GM12892 (cell line): ENCODE results near the gene EVPLL.
"Not testable (repeated sequence)": the region's sequence is repeated elsewhere in the genome, so short reads cannot be mapped to it uniquely, and the experiment has no call there.

Experiments used
- DNase-seq: peaks from one replicate; pipeline ENCODE4 v3.0.0; 2011; ENCODE audit not compliant: insufficient read length
- FAIRE-seq: peaks from 2 replicates; lab custom pipeline; 2011; peaks lifted over from hg19 to GRCh38; lab: Jason Lieb, UNC

The EVPLL gene

GRCh38 chr17:18432206-18432605 is 54.6 kb downstream of the EVPLL start:
- DNase-seq, FAIRE-seq: not testable (repeated sequence)
